NCI-H1417 treated with DMSO at 0.1 percent for 48 hours (cell line): ENCODE measurements around the gene KIF2A.
"Not testable (repeated sequence)": the region's sequence is repeated elsewhere in the genome, so short reads cannot be mapped to it uniquely, and the experiment has no call there.

Experiments
- DNase-seq: peaks from one replicate; lab custom pipeline; 2025; lab: John Stamatoyannopoulos, UW

KIF2A gene

DNA sequence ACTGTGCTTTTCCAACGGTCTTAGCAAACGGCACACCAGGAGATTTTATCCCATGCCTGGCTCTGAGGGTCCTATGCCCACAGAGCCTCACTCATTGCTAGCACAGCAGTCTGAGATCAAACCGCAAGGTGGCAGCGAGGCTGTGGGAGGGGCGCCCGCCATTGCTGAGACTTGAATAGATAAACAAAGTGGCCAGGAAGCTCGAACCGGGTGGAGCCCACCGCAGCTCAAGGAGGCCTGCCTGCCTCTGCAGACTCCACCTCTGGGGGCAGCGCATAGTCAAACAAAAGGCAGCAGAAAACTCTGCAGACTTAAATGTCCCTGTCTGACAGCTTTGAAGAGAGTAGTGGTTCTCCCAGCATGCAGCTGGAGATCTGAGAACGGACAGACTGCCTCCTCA, 14.2 kb upstream of the KIF2A start:
- DNase-seq, result not testable (repeated sequence)

DNA sequence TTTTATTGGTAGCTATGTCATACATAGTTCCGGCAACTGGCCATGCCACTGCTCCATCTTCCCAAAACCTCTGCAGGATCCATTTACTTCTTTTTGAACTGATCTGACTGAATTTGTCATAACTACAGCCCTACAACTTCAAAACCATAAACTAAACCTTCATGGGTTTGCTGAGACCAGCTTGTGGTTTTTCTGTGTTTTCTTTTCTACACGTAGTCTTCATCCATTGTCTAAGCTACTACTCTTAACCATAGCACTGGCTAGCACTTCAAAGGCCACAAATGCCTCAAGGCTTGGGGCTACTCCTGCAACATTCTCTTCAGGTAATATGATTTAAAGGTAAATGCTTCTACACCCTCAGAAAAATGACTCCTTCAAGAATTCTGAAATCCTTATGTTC, 9.0 kb upstream of the KIF2A start:
- DNase-seq, result no peak

DNA sequence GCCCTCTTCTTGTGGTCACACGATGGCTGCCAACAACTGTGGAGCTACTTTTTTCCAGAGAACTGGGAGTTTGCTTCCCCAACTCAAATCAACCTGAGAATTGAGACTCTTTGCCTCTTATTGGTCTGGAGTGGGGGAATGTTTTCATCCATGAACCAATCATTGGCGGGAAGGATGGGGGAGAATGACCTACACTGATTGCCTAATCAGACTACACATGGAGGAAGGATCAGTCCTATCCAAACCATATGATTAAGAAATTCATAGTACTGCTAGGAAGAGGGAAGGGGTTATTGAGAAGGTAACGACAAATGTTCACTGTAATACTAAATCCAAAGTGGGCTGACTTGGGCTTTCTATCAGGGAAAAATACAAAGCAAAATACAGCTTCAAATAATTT, 7.9 kb upstream of the KIF2A start:
- DNase-seq, result no peak

DNA sequence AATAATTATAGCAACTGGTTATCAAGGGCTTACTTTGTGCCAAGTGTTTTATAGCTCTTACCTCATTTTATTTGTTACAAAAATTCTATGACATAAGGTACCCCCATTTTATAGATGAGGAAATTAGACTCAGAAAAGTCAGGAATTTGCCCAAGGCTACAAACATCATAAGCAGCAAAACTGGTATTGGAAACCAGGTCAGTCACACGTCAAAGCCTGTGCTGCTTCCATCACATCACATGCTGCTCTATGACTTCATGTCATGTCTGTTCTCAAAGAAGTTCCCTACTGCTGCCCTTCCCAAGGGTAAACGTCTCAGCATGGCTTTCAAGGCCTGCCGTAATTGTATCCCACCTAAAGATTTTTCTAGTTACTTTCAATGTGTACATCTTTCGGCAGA, 6.9 kb upstream of the KIF2A start:
- DNase-seq, result no peak

DNA sequence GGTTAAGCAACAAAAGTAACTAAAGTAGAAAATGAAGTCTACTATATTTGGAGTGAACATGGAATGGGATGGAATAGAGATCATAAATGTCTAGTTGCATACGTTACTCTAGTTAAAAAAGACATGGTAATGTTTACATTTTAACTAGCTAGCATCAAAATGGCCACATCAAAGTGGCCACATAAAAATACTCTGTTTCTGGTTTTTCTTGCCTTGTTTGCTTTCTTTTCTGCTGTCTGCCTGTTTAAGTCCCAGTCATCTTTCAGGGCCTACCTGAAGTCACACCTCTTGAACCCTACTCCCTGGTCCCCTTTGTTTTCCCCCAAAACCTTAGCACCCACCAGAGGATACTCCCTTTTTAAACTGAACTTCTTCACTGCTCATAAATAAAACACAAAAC, 6.4 kb upstream of the KIF2A start:
- DNase-seq, result no peak

DNA sequence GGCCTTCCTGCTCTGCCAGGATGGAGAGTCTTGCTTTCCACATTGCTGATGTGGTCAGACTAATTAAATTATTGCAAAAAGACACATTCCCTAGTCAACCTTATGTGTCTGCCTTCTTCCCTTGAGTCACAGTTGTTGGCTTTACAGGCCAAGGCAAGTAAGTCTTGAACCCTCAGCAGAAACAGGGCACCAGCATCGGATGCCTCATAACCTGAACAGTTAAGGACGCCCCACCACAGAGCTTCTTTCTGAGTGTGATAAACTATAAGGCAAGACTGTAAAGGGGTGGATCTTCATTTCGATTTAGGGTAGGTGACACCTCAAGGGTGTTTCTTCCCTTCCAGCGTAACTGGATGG, 670 bp upstream of the KIF2A start:
- DNase-seq, result no peak

DNA sequence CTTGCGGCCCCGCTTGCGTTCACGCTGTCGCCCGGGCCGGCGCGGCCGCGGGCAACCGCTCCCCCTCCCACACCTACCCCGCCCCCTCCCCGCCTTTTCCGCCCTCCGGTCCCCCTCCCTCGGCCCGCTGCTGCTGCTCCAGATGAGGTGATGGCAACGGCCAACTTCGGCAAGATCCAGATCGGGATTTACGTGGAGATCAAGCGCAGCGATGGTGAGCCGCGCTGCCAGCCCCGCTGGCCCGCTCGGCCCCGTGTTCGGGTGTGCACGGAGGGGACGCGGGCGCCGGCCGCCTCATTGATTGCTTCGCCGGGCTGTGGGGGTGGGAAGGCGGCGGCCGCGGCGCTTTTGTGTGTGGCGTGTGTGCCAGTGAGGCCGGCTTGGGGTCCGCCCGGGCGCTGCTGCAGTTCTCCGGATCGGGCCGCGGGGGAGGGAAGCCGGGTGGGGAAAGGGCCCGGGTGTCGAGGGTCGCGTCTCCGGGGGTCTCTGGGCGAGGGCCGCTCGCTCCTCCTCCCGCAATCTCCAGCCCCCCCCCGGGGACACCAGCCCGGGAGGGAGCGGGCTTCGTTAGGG, 403 bp downstream of the KIF2A start:
- DNase-seq, result no peak

DNA sequence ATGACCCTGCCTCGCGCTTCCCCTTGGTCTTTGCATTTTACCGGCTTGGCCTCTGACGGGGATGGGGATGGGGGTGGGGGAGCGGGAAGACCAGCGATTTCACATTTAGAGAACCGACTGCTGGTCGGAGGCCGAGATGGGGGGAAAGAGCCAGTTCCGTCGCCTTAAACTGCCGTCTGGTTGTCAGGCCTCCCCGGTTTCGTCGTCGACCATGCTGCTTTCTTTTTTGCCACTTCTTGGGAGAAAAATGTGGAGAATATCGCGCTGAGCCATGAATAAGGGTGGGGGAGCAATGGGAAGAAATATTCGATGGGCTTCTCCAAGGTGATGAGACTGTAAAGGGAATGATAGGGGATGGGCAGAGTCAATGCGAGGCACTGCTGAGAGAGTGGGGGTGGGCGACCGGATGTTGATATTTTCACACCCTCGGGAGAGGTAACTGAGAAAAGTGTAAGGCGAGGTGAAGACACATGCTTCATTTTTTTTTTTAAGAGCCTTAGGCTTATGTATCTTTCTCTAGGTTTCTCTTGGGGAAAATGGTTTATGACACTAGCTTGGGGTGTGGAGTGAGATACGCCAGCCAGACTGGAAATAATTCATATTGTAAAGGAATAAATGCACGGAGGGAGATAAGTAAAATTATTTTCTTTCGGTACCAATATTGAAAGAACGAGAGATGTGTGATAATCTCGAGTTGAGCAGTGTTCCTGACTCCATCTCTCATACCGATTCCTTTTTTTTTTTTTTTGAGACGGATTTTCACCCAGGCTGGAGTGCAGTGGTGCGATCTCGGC, 1.1 kb downstream of the KIF2A start:
- no peak for DNase-seq

DNA sequence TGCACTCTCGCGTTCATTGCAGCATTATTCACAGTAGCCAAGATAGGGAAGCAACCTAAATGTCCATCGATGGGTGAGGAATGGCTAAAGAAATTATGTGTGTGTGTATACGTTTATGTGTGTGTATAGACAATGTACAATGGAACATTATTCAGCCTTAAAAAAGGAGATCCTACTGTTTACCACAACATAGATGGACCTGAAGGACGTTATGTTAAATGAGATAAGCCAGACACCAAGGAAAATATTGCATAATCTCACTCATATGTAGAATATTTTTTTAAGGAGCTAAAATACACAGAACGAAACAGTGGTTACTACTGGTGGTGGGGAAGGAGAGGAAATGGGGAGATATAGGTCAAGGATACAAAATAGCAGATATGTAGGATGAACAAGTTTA, 2.4 kb downstream of the KIF2A start:
- no peak for DNase-seq

DNA sequence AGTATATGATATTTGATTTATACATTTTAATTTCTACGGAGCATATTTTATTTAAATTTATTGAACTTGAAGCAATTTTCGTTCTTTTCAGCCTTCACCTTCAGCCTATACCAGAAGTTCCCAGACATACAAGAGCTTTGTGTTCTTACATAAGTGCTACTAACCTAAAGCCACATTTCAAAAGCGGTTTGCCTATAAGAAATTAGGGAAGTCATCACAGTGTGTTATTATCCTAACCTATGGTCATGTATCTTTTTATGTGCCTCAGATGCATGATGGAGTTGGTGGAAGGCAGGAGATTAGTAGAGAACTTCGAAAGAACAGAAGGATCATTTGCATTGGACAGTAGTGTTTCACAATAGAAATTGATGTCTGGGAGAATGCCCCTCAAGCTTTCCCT, 3.1 kb downstream of the KIF2A start:
- no peak for DNase-seq

DNA sequence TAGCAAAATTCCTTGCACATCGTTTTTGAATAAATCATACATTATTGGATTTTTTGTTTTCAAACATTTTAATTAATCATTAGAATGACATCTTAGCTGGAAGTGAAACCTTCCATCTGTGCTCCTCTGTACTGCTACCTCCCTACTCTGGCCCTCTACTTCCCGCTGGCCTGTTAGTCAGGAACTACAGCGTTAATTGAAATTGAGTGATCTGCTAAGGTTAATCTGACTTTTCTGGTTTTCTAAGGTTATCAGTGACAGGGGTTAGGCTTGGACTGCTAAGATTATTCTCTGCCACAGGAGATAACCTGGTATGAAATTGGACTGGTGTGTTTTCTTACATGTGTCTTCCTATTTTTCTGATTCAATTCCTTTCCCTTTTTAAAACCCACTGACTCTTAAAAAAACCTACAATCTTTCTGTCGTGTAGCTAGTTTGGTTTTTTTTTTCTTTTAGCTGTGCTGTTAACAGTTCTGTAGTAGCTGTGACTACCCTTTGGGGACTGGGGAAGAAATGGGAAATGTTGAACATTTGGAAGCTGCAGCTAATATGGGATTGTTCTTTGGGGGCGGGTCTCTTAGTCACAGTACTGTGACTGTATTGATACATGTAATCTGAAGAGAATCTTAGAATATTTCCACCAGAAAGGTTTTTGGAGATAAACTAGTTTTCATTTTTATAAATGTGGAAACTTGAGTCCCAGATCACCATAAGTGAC, 4.6 kb downstream of the KIF2A start:
- no peak for DNase-seq

DNA sequence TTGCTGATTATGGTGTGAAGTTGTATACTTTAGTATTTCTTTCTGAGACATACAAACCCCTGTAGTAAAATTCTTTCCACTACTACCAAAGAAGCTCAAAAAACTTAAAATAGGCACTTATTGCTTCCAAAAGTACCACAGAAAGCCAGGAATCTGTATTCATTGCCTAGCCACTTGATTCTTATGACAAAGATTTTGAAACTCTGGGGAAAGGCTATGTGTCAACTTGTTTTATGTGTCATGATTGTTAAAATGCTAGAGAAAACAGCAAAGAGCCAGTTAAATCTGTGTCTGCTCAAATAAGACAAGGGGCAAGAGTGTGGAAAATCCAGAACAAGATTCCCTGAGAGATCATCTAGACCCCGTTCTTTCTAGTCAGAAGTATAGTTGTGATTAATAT, 6.0 kb downstream of the KIF2A start:
- no peak for DNase-seq

DNA sequence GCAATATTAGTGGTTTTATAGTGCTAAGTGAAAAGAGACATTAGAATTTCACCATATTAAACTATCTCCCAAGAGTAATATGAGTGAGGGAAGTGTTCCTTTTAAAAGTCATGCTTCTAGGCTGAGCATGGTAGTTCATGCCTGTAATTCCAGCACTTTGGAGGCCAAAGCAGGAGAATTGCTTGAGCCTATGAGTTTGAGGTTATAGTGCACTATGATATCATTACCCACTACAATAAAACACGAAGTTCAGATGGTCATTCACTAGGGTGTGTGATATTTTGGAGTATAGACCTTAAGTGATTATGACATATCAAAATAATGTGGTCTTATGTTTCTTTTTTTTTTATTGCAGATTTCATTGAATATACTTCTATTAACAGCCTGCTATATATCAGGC, 6.7 kb downstream of the KIF2A start:
- DNase-seq, result no peak

DNA sequence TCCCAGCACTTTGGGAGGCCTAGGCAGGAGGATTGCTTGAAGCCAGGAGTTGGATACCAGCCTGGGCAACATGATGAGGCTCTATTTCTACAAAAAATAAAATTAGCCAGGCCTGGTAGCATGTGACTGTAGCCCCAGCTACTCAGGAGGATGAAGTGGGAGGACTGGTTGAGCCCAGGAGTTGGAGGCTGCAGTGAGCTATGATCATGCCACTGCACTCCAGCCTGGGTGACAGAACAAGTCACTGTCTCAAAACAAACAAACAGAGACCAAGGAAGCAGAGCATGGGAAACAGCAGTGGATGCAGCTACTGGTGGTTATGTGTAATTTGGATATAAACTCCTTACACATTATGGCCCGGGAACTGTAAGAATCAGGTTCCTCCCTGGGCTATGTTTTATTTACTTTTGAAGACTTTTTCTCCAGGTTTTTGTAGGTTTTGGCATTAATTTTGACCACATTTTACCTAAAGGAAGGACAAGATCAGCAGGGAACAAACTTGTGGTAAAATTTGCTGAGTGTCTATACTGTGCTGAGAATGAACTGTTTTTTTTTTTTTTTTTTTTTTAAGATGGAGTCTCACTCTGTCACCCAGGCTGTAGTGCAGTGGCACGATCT, 8.3 kb downstream of the KIF2A start:
- no peak for DNase-seq

DNA sequence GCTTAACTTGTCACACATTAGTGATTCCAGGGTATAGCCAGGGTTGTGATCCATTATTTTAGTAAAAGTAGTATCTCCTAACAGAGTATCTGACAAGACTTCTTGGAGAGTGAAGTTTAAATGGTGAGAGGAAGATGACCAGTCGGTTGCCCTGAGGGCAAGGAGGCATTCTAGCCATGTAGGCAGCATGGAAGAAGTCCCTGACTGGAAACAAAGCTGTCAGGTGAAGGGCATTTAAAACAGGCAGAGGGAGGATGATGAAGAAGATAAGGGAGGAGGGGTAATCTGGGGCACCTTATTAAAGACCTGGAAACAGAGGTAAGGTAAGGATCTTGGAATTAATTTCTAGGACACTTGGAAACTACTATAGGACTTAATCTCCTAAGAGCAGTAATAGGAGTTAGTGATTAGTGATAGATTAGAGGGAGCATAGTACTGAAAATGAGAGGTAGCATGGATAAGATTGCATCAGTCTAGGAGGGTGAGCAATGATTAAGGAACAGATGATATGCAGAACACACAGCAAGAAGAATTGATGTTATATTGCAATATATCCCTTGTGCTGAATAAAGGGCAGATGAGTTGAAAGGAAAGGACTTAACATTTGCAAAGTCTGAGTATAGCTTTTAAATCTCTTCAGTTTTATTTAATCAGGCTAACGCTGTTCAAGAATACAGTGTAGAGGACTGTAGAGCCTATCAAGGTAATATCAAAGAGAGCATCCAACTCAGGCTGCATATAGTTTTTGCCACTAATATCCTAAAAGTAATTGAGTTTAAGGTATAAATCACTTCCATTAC, 9.6 kb downstream of the KIF2A start:
- no peak for DNase-seq

DNA sequence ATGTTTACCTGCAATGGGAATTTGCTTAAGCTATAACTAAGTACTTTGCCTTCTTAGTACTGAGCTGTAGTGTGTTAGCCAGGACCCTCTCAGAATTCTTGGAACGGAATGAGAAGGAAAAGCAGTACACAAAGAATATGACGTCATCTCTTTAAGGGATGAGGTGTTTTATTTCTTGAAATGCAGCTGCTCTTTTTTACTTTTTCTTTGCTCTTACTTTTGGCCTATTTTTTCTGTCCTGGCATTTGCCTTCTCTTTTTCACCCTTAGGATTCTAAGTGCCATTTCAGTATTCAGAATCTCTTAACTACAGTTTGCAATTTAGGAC, 10.1 kb downstream of the KIF2A start:
- no peak for DNase-seq

DNA sequence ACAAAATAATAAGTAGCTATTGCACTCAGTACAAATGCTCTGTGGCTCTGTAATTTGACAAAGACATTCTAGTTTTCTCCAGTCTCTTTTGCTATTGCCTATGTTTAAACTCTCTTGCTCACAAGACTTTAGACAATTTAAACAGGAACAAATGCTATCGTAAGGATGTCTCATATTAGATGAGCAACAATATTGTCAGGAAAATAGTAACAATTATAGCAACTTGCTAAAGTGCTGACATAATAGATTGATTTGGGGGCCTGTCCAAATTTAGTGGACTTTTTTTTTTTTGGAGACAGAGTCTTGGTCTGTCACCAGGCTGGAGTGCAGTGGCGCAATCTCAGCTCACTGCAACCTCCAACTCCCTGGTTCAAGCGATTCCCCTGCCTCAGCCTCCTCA, 11.8 kb downstream of the KIF2A start:
- DNase-seq, result no peak

DNA sequence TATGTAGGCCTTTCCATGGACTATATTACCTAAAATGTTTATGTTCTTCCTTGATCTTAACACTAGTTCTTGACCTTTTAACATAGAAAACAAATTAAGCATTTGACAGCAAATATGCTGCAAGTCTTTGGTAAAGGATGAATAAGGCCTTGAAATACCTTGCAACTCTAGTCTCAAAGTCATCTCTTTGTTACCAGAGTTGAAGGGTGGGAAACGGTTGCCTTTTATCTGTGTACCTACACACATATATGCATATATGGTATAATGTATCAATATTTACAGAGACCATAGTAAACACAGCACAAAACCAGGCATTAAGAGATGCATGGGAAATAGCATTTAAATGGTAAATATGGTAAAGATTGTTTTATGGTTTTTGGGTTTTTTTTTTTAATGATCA, 16.5 kb downstream of the KIF2A start:
- DNase-seq, result no peak

DNA sequence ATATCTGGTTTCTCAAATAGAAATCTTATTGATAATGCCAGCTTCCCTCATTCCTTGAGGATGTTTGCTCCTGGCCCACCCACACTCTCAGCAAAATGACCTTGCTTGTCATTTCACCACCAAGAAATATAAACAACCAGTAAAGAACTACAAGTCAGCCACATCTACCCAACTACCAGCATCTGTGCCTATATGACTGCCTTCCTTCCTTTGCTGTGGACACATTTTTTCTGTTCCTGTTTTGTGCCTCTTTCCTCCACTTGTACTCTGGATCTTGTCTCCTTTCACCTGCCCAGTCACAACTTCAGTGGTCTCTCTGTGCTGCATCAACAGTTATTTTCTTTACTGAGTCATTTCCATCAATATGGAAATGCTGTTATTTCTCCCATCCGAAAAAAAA, 20.3 kb downstream of the KIF2A start:
- no peak for DNase-seq

DNA sequence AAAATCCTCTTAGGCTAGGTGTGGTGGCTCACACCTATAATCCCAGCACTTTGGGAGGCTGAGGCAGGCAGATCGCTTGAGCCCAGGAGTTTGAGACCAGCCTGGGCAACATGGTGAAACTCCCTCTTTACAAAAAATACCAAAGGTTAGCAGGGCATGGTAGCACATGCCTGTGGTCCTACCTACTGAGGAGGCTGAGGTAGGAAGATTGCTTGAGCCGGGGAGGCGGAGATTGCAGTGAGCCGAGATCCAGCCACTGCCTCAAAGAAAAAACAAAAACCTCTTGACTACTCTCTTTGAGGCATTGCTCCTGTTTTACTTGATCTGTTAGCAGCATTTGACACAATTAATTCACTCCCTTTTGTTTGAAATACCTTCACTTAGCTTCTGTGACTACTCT, 20.7 kb downstream of the KIF2A start:
- no peak for DNase-seq

DNA sequence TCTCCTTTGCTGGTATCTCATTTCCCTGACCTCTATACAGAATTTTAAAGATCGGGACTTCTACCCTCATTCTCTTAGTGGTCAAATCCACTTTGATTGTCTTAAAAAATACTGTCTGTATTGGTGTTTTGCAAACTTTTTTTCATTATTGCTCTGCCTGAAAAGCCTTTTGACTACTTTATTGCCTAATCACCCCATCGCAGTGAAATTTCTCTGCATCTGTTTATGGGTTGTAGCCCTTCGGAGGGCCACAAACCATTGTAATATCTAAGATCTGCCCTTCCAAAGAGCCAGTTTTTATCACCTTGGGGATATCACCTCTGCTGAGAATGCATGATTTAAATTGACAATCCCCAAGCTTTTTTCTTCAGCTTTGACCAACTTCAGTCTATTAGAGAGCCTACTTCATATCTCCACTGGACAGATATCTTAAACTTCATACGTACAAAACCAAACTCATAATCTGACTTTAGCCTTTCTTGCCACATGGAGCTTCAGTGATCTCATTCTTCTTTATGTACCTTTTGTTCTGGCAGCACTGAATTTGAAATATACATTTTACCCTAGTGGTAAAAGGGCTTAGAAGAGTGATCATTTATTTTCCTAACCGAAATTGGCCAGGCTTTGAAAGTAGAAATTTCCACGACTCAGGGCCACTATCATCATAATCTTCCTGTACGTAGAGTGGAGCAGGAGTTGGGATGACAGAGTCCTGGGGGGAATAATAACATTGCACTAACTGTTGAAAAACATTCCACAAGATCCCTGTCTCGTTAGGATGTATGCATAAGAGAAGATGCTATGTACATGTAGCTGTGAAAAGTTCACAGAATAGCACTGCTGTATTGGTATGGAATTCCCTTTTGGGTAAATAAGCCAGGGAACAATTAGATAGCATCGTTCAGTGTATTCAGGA, 21.4 kb downstream of the KIF2A start:
- no peak for DNase-seq
